Activated naive CD8-positive, alpha-beta T cell treated with anti-CD3 and anti-CD28 coated beads, Interleukin-2, amount 50 U/mL, for 24 hours (primary cell): ENCODE data around the gene TRAPPC2L.
A peak's percentile ranks its signal among the peaks of the same experiment; 100 is the strongest.

Experiments used
- ATAC-seq: fragments of 150-1000 bp; cut with Tn5 transposase; one replicate; pipeline ENCODE4 v1.10.0; 2021
- DNase-seq: peaks from one replicate; pipeline ENCODE4 v3.0.0; 2021
- H3K27ac Mint-ChIP-seq: one replicate; pipeline ENCODE4 v1.8.0; 2021; ENCODE audit warnings: mild to moderate bottlenecking, mixed read lengths
- H3K27me3 Mint-ChIP-seq: one replicate; pipeline ENCODE4 v1.8.0; 2021; ENCODE audit warnings: mixed read lengths
- H3K36me3 Mint-ChIP-seq: one replicate; pipeline ENCODE4 v1.8.0; 2021; ENCODE audit warnings: low read depth, mixed read lengths
- H3K4me1 Mint-ChIP-seq: one replicate; pipeline ENCODE4 v1.8.0; 2021; ENCODE audit warnings: mixed read lengths
- H3K4me3 Mint-ChIP-seq: one replicate; pipeline ENCODE4 v1.8.0; 2021; ENCODE audit warnings: mild to moderate bottlenecking, moderate library complexity, mixed read lengths
- H3K9me3 Mint-ChIP-seq: one replicate; pipeline ENCODE4 v1.8.0; 2021; ENCODE audit warnings: mixed read lengths

The TRAPPC2L gene

DNA sequence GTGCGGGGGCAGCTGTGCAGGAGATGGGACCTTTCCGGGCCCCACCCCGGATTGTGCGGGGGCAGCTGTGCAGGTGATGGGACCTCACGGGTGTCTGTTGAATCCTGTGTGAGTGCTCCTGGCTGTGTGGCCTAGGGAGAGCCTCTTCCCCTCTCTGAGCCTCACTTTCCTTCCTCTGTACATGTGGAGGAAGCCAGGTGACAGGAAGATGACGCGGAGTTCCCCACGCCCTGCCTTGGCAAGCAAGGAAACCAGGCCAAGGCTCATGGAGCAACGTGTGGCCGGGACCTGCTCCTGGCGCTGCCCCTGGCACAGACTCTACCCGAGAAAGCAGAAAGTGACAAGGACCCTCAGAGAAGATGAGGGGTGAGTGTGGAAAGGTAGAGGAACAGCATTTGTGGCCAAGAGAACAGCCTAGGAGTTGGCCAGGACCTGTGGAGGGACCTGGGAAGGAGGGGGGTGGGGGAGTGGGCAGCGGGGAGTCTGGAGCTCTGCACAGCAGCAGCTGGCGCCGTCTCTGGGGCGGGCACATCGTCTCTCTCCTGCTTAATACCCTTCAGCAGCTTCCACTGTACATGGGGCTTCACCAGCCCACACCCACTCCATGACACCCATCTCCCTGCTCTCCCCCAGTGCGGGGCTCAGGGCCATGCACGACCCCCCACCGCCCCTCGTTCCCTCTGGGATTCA lies 47.9 kb downstream of the TRAPPC2L start:
- H3K27ac Mint-ChIP-seq, result no peak overlapping the region
- no peaks in the 10 kb centered on the region for H3K27me3 Mint-ChIP-seq
- H3K9me3 Mint-ChIP-seq, result no peaks in the 10 kb centered on the region
- H3K4me1 Mint-ChIP-seq, result no peaks in the 10 kb centered on the region
- no peak overlapping the region for H3K4me3 Mint-ChIP-seq
- DNase-seq (no peak), ATAC-seq (no peak)
- no peaks in the 10 kb centered on the region for H3K36me3 Mint-ChIP-seq

DNA sequence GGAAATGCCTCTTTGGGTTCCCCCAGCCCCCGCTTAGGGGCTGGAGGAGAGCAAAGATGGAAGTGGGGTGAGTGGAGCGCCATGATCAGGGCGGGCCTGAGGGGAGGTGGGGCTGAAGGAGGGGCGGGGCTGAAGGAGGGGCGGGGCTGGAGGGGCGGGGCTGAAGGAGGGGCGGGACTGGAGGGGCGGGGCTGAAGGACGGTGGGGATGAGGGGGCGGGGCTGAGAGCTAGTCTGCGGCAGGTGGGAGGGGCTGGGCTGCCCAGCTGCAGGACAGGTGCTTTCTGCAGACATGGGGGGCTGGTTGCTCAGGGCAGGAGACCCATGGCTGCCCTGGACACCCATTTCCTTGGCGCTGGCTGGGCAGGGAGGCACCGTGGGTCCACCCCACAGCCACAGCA lies 48.6 kb downstream of the TRAPPC2L start:
- no peaks in the 10 kb centered on the region for H3K36me3 Mint-ChIP-seq
- no peak overlapping the region for H3K4me3 Mint-ChIP-seq
- no peak overlapping the region for H3K27ac Mint-ChIP-seq
- H3K4me1 Mint-ChIP-seq, result no peaks in the 10 kb centered on the region
- H3K27me3 Mint-ChIP-seq, result no peaks in the 10 kb centered on the region
- H3K9me3 Mint-ChIP-seq, result no peaks in the 10 kb centered on the region
- peak; percentile 19 for DNase-seq
- ATAC-seq, result no peak

DNA sequence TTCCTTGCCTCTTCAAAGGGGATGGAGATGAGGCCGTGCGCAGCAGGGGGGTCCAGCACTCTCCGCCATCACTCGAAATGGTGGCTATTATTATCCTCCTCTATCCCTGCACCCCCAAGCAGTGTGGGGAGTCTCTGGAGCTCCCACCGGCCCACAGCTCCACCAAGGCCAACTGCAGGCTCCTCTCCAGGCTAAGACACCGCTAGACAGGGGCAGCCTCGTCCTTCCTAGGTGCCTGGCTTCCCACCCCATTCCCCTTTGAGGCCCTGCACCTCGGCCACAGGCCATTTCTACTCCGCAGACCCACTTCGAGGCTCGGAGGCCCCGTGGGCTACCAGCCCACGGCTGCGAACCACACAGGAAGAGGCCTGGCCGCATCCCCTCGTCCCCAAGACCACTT lies 49.1 kb downstream of the TRAPPC2L start:
- Mint-ChIP-seq H3K27ac (no peak overlapping the region), H3K9me3 (no peaks in the 10 kb centered on the region), H3K36me3 (no peaks in the 10 kb centered on the region), H3K4me3 (no peak overlapping the region), H3K27me3 (no peaks in the 10 kb centered on the region), H3K4me1 (no peaks in the 10 kb centered on the region)
- ATAC-seq, result no peak
- DNase-seq, result no peak

DNA sequence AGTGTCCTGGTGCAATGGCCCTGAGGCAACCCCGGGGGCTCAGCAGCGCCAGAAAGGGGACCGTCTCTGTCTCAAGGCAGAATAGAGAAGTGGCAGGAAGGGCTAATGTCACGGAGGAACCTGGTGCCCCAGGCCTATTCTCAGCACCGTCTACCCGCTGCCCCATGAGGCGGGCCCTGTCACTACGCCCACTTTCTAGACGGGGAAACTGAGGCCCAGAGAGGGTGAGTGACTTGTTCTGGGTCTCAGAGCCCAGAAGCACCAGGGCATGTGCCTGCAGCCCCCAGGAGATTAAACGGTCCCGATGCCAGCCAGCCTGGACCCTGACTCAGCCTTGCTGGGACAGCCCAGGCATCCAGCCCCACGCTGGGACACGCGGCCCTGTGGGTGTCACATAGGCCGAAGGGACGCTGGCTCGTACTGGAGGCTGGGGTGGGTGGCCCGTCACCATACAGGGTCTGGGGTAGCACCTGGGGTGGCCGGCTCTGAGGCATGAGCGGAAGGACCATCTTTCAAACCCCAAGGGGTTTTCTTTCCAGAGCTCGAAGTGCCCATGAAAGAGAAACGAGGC lies 49.7 kb downstream of the TRAPPC2L start:
- Mint-ChIP-seq H3K27me3 (no peaks in the 10 kb centered on the region), H3K36me3 (no peaks in the 10 kb centered on the region), H3K9me3 (no peaks in the 10 kb centered on the region), H3K27ac (no peak overlapping the region), H3K4me3 (no peak overlapping the region), H3K4me1 (no peaks in the 10 kb centered on the region)
- no peak for ATAC-seq
- no peak for DNase-seq

DNA sequence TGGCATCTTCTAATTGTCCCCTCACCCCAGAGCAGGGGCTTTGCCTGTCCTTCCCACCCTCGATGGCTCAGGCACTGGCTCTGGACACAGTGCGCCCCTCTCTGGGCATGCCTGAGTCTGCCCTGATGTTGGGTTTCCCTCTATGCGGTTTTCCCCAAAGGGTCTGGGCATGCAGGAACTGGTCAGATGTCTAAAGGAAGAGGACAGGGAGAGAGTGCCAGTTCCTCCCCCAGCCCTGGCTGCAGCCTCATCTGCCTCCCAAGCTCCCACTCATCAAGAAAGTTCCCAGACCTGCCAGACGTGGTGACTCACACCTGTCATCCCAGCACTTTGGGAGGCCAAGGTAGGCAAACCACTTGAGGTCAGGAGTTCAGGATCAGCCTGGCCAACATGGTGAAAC lies 50.8 kb downstream of the TRAPPC2L start:
- H3K27ac Mint-ChIP-seq, result no peak overlapping the region
- no peaks in the 10 kb centered on the region for H3K4me1 Mint-ChIP-seq
- ATAC-seq (no peak), DNase-seq (no peak)
- H3K9me3 Mint-ChIP-seq, result no peaks in the 10 kb centered on the region
- no peaks in the 10 kb centered on the region for H3K27me3 Mint-ChIP-seq
- H3K36me3 Mint-ChIP-seq, result no peaks in the 10 kb centered on the region
- H3K4me3 Mint-ChIP-seq, result no peak overlapping the region

DNA sequence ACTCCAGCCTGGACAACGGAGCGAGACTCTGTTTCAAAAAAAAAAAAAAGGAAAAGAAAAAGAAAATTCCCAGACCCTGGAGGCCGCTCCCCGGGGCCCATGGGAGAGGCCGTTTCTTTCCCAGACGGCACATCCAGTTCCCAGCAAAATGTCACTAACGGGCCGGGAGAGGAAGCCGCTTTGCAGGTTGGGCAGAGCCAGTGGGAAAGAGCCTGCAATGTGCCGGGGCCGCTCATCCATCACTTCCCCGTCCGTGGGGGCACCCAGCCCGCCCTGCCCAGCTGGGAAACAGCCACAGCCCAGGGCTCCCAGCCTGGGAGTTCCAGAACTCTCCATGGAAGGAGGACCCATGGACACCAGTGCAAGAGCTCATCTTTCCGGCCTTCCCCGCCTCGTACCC lies 51.4 kb downstream of the TRAPPC2L start:
- Mint-ChIP-seq H3K9me3 (no peaks in the 10 kb centered on the region), H3K4me3 (no peak overlapping the region), H3K4me1 (no peaks in the 10 kb centered on the region), H3K27ac (no peak overlapping the region), H3K27me3 (no peaks in the 10 kb centered on the region), H3K36me3 (no peaks in the 10 kb centered on the region)
- DNase-seq, result no peak
- ATAC-seq, result no peak

DNA sequence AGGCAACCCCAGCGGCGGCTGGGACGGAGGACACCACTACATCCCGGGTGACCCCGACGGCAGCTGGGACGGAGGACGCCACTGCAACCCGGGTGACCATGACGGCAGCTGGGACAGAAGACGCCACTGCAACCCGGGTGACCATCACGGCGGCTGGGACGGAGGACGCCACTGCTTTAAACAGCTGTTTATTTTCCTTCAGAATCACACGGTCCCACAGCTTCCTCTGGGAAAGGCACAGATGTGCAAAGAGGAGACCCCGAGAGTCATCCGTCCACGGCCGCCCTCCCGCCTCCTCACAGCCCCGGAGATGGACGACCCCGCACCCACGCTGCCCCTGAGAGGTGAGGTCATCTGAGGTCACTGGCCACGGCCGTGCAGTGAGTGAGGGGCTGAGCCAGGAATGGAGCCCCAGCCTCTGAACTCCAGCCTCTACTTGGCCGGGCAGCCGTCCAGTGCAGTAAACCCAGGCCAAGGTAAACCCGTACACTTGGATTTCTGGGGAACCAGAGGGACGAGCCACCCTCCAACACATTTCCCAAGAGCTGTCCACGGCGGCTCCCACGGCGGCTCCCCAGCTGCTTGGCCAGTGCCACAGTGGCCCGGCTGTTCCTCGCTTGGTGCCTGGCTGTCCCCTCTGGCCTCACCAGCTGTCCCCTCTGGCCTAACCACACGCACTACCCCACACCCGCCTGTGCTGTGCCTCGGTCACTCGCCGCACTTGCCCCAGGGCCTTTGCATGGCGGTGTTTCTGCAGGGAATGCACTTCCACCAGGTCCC lies 52.7 kb downstream of the TRAPPC2L start:
- no peak overlapping the region for H3K27ac Mint-ChIP-seq
- no peaks in the 10 kb centered on the region for H3K4me1 Mint-ChIP-seq
- H3K4me3 Mint-ChIP-seq, result no peak overlapping the region
- no peaks in the 10 kb centered on the region for H3K36me3 Mint-ChIP-seq
- no peak for DNase-seq
- H3K9me3 Mint-ChIP-seq, result no peaks in the 10 kb centered on the region
- no peaks in the 10 kb centered on the region for H3K27me3 Mint-ChIP-seq
- ATAC-seq, result no peak

DNA sequence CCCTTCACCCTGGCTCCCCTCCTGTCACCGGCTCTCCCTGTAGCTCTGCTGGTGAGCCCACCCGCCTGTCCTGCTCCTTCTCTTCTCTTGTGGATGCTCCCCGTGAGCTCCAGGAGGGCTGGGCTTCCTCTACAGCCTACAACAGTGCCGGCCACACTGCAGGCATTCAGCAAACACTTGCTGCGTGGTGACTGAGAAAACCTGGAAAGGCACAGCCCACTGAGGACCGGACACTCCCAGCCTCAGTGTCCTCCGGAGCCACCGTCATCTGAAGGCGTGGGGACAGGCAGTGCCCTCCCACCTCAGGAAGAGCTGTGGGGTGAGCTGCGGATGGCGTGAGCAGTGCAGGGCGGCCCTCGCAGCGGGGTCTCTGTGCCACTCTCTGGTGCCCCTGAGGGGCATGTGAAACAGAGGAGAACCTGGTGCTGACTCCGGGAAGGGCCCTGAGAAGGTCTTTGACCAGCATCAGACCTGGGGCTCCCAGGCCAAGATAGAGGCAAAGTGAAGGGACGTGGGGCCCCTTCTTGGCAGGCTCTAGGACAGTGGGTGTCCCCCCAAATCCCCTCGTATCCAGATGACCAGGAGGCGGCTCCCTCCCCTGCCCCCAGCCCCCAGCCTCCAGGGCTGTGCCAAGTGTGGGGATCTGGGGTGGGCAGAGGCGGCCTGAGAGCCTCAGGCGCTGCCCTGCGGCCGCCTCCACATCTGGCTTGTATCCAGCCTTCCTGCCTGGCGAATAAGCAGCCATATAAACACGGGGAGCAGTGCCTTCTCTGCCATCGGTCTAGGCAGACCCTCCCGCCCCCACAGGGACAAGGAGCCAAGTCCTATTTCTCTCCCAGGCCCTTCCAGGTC lies 53.6 kb downstream of the TRAPPC2L start:
- Mint-ChIP-seq H3K9me3 (no peaks in the 10 kb centered on the region), H3K27me3 (no peaks in the 10 kb centered on the region), H3K36me3 (no peaks in the 10 kb centered on the region), H3K4me3 (no peak overlapping the region), H3K27ac (no peak overlapping the region), H3K4me1 (no peaks in the 10 kb centered on the region)
- DNase-seq (no peak), ATAC-seq (no peak)

DNA sequence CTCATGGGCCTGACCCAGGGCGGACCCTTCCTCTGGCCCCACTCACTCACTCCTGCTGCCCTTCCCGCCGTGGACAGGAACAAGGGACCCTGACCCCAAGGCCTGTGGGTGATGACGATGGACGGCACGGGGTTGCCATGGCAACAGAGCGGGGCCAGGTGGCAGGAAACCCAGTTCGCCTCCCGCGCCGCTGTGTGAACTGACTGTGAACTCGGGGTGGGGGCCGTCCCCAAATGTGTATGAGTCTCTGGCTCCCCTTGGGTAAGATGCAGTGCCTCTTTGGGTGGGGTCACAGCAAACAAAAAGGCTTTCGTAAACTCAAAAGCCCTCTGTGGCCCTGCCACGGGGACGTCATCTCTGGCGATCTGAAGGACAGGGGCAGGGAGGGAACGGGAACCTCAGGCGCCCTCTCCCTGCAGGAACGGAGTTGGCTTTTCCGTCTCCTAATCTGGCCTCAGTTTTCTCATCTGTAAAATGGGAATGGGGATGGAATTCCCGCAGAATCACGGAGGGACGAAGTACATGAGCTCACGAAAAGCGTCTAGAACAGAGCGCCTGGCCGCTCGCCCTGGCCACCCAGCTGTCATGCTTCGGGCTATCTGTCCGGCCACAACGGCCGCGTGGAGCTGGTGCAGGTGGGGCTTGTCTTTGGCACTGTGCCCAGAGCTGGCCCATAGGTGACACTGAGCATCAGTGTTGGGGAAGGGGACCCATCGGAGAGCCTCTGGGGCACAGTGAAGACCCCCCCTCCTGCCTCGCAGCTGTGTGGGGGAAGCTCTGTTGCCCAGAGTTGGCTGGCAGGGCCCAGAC lies 54.4 kb downstream of the TRAPPC2L start:
- Mint-ChIP-seq H3K4me1 (no peaks in the 10 kb centered on the region), H3K27me3 (no peaks in the 10 kb centered on the region)
- no peak for DNase-seq

DNA sequence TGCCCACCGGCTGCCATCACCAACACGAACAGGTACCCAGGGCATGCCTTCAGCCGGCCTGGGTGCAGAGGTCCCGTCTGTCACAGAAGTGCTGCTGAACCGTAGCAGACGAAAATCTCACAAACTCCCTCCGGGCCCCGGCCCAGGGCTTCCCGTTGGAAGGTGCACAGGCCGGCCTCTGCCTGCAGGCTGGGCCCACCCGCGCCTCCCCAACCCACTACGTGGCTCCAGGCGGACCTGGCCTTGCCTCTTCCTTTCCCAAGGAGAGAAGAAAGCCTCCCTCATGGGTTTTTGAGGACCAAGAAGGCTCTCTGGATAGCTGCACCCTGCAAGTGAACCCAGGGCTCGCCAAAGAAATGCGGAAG lies 55.0 kb downstream of the TRAPPC2L start:
- DNase-seq, result no peak
- Mint-ChIP-seq H3K4me1 (no peaks in the 10 kb centered on the region), H3K36me3 (no peaks in the 10 kb centered on the region), H3K4me3 (no peak overlapping the region), H3K27me3 (no peaks in the 10 kb centered on the region), H3K9me3 (no peaks in the 10 kb centered on the region), H3K27ac (no peak overlapping the region)
- no peak for ATAC-seq

More for the DNA sequence above, 54.4 kb downstream of the TRAPPC2L start:
- no peaks in the 10 kb centered on the region for H3K36me3 Mint-ChIP-seq
- H3K27ac Mint-ChIP-seq, result no peak overlapping the region
- no peak overlapping the region for H3K4me3 Mint-ChIP-seq
- H3K9me3 Mint-ChIP-seq, result no peaks in the 10 kb centered on the region
- ATAC-seq, result no peak
